Ishikawa (cell line): ENCODE results near the gene SEMA3G.

Experiments
- CEBPB ChIP-seq: IDR thresholded peaks from 2 replicates; pipeline ENCODE4 v1.6.1; 2012
- CREB1 ChIP-seq: IDR thresholded peaks from 2 replicates; pipeline ENCODE4 v1.6.1; 2012; ENCODE audit warnings: low read depth
- EGR1 ChIP-seq: IDR thresholded peaks from 2 replicates; pipeline ENCODE4 v1.6.1; 2012
- EP300 ChIP-seq: IDR thresholded peaks from 2 replicates; pipeline ENCODE4 v1.6.1; 2012; ENCODE audit warnings: borderline replicate concordance
- FOXM1 ChIP-seq: IDR thresholded peaks from 2 replicates; pipeline ENCODE4 v1.6.1; 2012; ENCODE audit warnings: low read depth, borderline replicate concordance
- MAX ChIP-seq: IDR thresholded peaks from 2 replicates; pipeline ENCODE4 v1.6.1; 2012
- NFIC ChIP-seq: IDR thresholded peaks from 2 replicates; pipeline ENCODE4 v1.6.1; 2012
- RAD21 ChIP-seq: IDR thresholded peaks from 2 replicates; pipeline ENCODE4 v1.6.1; 2012; ENCODE audit warnings: low read depth
- REST ChIP-seq: IDR thresholded peaks from 2 replicates; pipeline ENCODE4 v1.6.1; 2012; ENCODE audit warnings: low read depth, mild to moderate bottlenecking
- TAF1 ChIP-seq: IDR thresholded peaks from 2 replicates; pipeline ENCODE4 v1.6.1; 2012; ENCODE audit warnings: low read depth, mild to moderate bottlenecking
- TCF12 ChIP-seq: IDR thresholded peaks from 2 replicates; pipeline ENCODE4 v1.6.1; 2012; ENCODE audit warnings: low read depth
- TEAD4 ChIP-seq: IDR thresholded peaks from 2 replicates; pipeline ENCODE4 v1.6.1; 2012
- YY1 ChIP-seq: IDR thresholded peaks from 2 replicates; pipeline ENCODE4 v1.6.1; 2012; ENCODE audit warnings: low read depth
- ZBTB7A ChIP-seq: IDR thresholded peaks from 2 replicates; pipeline ENCODE4 v1.6.1; 2012; ENCODE audit warnings: low read depth
- TF ChIP-seq, protein P1 (sequence below): IDR thresholded peaks from 2 replicates; pipeline ENCODE4 v1.6.1; 2012

SEMA3G gene

DNA sequence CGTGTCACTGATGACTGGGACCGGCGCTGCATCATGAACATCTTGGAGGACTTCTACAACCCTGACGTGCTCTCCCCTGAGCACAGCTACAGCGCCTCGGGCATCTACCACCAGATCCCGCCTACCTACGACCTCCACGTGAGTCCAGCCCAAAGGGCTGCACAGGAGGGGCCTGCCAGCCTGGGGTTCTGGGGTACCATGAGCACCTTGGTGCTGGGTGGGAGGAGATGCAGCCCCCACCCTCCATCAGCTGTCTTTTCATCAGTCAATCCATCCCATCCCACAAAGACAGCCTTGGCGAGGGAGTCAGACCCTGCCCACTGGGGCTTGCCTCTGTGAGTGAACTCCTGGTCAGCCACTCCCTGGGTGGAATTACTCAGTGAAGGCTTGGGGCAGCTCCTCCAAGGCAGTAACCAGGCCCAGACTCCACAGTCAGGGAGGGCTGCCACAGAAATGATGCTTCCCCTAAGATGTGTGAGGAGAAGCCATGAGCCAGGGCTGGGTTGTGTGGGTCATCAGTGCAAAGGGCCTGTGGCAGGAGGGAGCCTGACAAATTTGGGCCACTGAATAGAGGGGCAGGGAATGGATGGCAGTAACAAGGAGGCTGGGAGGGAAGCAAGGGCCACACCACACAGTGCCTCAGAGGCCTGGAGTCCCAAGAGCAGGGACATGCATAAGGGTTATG, 47.9 kb downstream of the SEMA3G start:
- TF ChIP-seq ZBTB7A (no peak), NFIC (no peak), TCF12 (no peak), MAX (no peak), REST (no peak), FOXM1 (no peak), YY1 (no peak), TAF1 (no peak), EP300 (no peak), EGR1 (no peak)
- TF ChIP-seq, protein P1, sequence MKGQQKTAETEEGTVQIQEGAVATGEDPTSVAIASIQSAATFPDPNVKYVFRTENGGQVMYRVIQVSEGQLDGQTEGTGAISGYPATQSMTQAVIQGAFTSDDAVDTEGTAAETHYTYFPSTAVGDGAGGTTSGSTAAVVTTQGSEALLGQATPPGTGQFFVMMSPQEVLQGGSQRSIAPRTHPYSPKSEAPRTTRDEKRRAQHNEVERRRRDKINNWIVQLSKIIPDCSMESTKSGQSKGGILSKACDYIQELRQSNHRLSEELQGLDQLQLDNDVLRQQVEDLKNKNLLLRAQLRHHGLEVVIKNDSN, result no peak

- TF ChIP-seq ZBTB7A (no peak), FOXM1 (no peak), MAX (no peak), NFIC (no peak)
Measured at GRCh38 chr3:52396011-52396906, 48.6 kb downstream of the SEMA3G start.

- TF ChIP-seq MAX (0 out of 2 replicates have a peak, but pooled peaks have one; percentile 11), TCF12 (no peak)
Measured at GRCh38 chr3:52395503-52395865, 49.4 kb downstream of the SEMA3G start.

DNA sequence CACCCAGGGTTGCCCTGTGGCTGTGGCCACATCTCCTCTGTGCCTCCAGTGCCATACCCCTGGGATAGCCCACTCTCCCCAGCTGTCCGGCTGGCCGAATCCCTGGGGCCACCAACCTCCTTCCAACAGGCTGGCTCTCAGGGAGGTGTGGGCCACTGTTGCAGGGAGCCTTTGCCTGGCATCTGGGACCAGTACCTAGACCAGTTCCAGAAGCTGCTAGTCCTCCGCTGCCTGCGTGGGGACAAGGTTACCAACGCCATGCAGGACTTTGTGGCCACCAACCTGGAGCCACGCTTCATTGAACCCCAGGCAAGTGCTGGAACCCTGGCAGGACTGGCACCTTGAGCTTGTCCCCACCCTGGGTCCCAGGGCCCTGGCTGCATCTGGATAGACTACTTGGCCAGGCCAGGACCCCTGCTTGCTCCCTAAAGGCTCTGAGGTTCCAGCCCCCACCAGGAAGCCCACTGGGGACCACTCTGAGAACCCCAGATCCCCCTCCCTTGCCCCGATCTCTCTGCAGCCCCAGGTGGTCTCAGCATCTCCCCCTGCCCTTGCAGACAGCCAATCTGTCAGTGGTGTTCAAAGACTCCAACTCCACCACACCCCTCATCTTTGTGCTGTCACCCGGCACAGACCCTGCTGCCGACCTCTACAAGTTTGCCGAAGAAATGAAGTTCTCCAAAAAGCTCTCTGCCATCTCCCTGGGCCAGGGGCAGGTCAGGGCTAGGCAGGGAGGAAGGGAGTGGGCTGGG, 50.0 kb downstream of the SEMA3G start:
- TF ChIP-seq CREB1 (no peak), REST (no peak), EP300 (no peak), FOXM1 (no peak), ZBTB7A (no peak), TEAD4 (no peak), YY1 (no peak), TAF1 (no peak), EGR1 (no peak), CEBPB (no peak), MAX (no peak), RAD21 (no peak), NFIC (no peak)
- TF ChIP-seq, protein P1, result no peak

- TF ChIP-seq YY1 (no peak), CREB1 (no peak), TCF12 (no peak), CEBPB (no peak), RAD21 (no peak), EGR1 (no peak), FOXM1 (no peak), EP300 (no peak), NFIC (no peak), MAX (no peak), REST (no peak), TEAD4 (no peak), ZBTB7A (no peak), TAF1 (no peak)
- TF ChIP-seq, protein P1, result no peak
Measured at GRCh38 chr3:52393959-52394670, 50.8 kb downstream of the SEMA3G start.
